ENCODE measurements around the gene PLPPR2. TPM values are rescaled to one million over a fixed set of nuclear protein-coding genes. Genes with fewer than 3 reads are reported as not detected.

The PLPPR2 gene
- 8.4 and 12.7 TPM in 2 replicates for polyA plus RNA-seq

GRCh38 chr19:11355160-11356073, at the start of gene PLPPR2:
PLPPR2 (plus strand) TSS chr19:11355432; CDS start chr19:11357674, 2,242 bp downstream.

GRCh38 chr19:11339254-11340098, 15.8 kb upstream of the PLPPR2 start, which contains the start of gene RAB3D:
RAB3D (minus strand) TSS chr19:11339657; CDS start chr19:11337399, 2,258 bp downstream.

GRCh38 chr19:11346104-11346940, 8.9 kb upstream of the PLPPR2 start, which contains the start of the genes CCDC159 and TMEM205:
CCDC159 (plus strand) TSS chr19:11346519; CDS start chr19:11346607, 88 bp downstream.
TMEM205 (minus strand) TSS chr19:11346268; CDS start chr19:11345619, 649 bp downstream.

GRCh38 chr19:11374433-11375142, 19.4 kb downstream of the PLPPR2 start, which contains the start of gene SWSAP1:
SWSAP1 (plus strand) TSS chr19:11374666; CDS start chr19:11374681, 15 bp downstream.

Other genes starting within 250 kb of the PLPPR2 start
- 1.0 TPM in 1 of 2 replicates, not detected in the other for gene SPC24, start 199.7 kb upstream of the PLPPR2 start, polyA plus RNA-seq
- 0.57 and 0.60 TPM in 2 replicates for gene KANK2, start 157.9 kb upstream of the PLPPR2 start, polyA plus RNA-seq
- not detected in 2 replicates for gene ANGPTL8, start 115.8 kb upstream of the PLPPR2 start, polyA plus RNA-seq
- gene DOCK6, start 92.9 kb upstream of the PLPPR2 start, polyA plus RNA-seq = 0.66 TPM in 1 of 2 replicates, not detected in the other
- not detected in 2 replicates for gene TSPAN16, start 59.3 kb upstream of the PLPPR2 start, polyA plus RNA-seq
- gene RAB3D, start 15.8 kb upstream of the PLPPR2 start, polyA plus RNA-seq = 0.90 and 1.9 TPM in 2 replicates
- 56.6 and 111 TPM in 2 replicates for gene TMEM205, start 9.2 kb upstream of the PLPPR2 start, polyA plus RNA-seq
- gene CCDC159, start 8.9 kb upstream of the PLPPR2 start, polyA plus RNA-seq = 0.47 and 2.0 TPM in 2 replicates
- gene SWSAP1, start 19.2 kb downstream of the PLPPR2 start, polyA plus RNA-seq = 1.2 TPM in 1 of 2 replicates, not detected in the other
- 4.7 and 5.7 TPM in 2 replicates for gene EPOR, start 28.9 kb downstream of the PLPPR2 start, polyA plus RNA-seq
- gene RGL3, start 63.9 kb downstream of the PLPPR2 start, polyA plus RNA-seq = 3.5 TPM in 1 of 2 replicates, not detected in the other
- gene ODAD3, start 79.7 kb downstream of the PLPPR2 start, polyA plus RNA-seq = 0.99 and 3.2 TPM in 2 replicates
- 13.8 and 37.1 TPM in 2 replicates for gene PRKCSH, start 80.2 kb downstream of the PLPPR2 start, polyA plus RNA-seq
- 4.9 and 6.3 TPM in 2 replicates for gene ELAVL3, start 125.6 kb downstream of the PLPPR2 start, polyA plus RNA-seq
- gene ZNF653, start 150.4 kb downstream of the PLPPR2 start, polyA plus RNA-seq = not detected in 2 replicates
- 10.3 and 11.8 TPM in 2 replicates for gene ECSIT, start 173.7 kb downstream of the PLPPR2 start, polyA plus RNA-seq
- not detected in 2 replicates for gene CNN1, start 183.4 kb downstream of the PLPPR2 start, polyA plus RNA-seq
- gene ELOF1, start 203.8 kb downstream of the PLPPR2 start, polyA plus RNA-seq = 17.2 and 21.9 TPM in 2 replicates
- not detected in 2 replicates for gene ACP5, start 222.2 kb downstream of the PLPPR2 start, polyA plus RNA-seq
- gene ZNF627, start 242.1 kb downstream of the PLPPR2 start, polyA plus RNA-seq = 8.2 and 9.8 TPM in 2 replicates